Stimulated activated CD4-positive, alpha-beta T cell treated with anti-CD3 and anti-CD28 coated beads, TNF-alpha, amount 100 ng/mL, for 24 hours (primary cell): ENCODE data around the gene TBC1D8.

Source experiments
- DNase-seq, 3 experiments: peaks; one replicate each; pipeline ENCODE4 v3.0.0-alpha.2; 2020; ENCODE audit warnings: low read depth in 3 of 3

The TBC1D8 gene

DNA sequence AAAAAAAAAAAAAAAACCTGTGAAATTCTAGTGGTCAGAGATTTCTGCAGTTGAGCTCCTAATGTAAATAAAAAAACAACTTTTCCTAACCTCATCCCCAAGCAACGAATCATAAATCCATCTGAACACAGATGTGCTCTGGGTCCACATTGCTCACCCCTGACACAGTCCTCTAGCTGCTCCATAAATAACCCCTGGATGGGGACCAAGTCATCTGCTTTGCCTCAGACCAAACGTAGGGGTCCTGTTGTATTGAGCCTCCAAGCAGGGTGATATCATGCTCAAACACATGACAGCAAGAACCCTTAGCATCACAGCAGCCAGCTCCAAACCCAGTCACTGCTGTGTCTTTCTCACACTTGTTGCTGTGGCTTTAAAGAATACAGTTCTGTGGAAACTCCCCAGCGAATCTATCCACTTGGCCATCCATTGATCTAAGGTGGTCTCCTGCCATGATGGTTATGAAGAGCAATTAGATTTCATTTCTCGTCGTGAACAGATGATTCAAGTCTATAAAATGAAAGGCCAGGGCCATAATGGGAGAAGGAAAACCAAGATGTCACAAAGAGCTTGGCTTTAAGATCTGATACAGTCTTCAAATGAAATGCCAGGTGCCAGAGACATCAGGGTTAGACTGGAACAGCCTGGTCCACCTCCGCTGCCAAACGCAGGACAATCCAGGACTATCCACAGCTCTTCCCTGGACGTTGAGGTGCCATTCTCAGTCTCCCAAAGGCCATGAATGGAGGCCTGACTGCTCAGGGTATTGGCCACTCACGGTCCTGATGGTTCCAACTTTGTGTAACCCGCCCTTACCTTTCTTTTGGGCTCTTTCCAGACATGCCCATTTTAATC lies 39.0 kb downstream of the TBC1D8 start:
- no peak for DNase-seq

DNA sequence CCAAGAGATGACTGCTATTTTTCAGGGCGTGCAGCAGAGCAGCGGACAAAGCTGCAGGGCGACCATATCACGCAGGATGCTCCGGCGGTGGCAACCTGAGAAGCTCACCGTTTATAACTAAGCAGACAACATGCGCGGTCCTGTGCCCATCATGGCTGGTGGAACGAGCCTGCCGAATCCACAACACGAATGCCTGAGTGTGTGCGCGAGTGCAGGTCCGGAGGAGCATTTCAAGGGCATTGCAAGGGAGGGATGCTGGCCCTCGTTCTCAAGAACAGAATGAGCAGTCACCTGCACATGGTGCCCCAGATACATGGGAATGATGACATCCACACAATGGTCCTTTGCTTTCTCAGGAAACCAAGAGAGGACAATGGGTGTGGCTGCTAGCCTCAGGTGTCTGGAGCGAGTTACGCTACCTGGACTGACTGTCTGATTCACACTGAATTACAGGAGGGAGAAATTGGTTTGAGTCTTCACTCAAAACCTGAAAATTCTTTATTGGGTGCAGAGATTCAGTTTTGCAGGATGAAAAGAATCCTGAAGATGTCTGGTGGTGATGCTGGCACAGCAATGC lies 39.8 kb downstream of the TBC1D8 start:
- no peak for DNase-seq

DNA sequence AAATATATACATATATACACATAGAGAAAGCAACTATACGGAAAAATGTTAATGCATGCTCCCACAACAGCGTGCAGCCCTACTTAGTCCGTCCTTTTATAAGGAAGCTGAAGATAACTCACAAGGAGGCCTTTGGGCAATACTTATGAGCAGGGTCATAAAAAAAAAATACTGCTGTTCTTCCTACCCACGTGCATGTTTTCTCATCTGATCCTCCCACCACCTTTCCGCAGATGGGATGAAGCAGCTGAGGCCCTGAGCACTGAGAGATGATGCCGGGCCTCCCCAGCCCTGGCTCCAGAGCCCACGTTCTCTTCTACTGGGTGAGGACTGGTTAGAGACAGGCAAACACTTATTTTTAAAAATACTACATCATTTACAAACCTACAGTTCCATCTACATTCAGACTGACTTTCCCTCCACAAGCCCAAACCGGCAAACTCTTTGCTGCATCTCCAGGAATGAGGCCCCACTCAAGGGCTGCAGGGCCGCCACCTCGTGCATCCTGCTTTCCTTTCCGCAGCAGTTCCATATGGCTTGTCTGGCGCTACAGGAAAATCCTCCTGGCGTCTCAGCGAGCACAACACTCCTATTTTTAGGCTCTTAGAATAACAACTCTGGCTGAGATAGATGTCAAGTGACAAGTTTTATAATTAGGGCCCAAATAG lies 41.6 kb downstream of the TBC1D8 start:
- no peak for DNase-seq

DNA sequence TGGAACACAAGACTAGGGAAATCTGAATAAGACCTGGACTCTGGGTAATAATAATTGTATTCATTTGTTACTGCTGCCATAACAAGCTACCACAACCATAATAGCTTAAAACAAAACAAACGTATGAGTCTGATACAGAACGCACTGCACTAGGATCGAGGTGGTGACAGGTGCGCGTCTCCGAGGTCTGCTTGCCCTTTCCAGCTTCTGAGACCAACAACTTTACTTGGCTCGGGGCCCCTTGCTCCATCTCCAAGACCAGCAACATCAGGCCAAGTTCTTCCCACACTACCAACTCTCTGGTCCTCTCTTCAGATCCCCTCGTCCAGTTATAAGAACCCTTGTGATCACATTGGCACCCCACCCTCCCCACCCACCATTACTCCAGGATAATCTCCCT lies 42.8 kb downstream of the TBC1D8 start:
- no peak for DNase-seq

DNA sequence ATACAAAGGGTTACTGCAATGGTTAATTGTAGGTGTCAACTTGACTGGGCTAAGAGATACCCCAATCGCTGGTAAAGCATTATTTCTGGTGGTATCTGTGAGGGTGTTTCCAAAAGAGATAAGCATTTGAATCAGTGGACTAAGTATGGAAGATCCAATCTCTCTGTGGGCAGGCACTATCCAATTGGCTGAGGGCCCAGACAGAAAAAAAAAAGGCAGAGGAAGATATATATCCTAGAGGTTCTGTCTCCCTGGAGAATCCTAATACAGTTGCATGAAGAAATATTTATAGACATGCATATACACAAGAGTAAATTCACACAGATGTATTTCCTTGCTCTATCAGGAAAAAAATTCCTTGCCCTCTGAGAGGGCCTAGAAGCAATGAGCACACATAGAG lies 43.9 kb downstream of the TBC1D8 start:
- no peak for DNase-seq

DNA sequence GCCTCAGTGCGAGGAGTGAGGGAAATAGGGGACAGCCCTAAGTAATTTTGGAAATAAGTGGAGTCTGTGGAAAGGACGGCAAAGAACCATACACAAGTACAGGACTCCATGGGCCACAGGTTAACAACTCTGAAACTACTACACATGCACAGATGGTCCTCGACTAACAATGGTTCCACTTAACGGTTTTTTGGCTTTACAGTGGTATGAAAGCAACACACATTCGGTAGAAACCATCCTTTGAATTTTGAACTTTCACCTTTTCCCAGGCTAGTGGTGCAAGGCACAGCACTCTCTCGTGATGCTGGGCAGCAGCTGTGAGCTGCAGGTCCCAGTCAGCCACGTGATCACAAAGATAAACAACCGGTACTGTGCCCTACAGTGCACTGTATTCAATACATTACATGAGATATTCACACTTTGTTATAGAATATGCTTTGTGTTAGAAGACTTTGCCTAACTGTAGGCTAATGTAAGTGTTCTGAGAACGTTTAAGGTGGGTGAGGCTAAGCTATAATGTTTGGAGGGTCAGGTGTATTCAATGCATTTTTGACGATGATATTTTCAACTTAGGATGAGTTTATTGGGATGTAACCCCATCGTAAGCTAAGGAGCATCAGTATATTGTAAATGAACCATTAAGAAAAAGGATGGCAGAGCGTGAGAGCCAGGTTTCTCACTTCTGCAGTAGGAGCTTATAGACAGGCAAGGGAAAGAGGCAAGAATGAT lies 44.6 kb downstream of the TBC1D8 start:
- no peak for DNase-seq

DNA sequence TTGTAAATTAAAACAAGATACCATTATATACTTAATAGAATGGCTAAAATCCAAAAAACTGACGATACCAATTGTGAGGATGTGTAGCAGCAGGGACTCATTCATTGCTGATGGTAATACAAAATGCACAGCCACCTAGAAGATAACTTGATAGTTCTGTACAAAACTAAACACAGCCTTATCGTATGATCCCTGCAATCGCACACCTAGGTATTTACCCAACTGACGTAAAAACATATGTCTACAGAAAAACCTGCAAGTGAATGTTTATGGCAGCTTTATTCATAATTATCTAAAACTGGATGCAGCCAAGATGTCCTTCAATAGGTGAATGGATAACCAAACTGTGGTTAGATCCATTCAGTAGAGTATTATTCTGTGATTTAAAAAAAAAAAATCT lies 45.5 kb downstream of the TBC1D8 start:
- no peak for DNase-seq

DNA sequence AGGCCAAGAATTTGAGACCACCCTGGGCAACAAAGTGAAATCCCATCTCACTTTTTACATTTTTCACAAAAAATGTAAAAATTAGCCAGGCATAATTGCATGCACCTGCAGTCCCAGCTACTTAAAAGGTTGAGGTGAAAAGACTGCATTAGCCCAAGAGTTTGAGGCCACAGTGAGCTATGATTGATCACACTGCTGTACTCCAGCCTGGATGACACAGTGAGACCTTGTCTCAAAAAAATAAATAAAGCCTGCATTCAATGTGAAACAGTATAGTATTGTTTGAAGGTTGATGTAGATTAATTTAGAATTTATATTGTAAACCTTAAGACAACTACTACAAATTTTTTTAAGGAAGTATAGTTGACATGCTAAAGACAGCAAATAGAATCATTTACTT lies 53.5 kb downstream of the TBC1D8 start:
- no peak for DNase-seq

DNA sequence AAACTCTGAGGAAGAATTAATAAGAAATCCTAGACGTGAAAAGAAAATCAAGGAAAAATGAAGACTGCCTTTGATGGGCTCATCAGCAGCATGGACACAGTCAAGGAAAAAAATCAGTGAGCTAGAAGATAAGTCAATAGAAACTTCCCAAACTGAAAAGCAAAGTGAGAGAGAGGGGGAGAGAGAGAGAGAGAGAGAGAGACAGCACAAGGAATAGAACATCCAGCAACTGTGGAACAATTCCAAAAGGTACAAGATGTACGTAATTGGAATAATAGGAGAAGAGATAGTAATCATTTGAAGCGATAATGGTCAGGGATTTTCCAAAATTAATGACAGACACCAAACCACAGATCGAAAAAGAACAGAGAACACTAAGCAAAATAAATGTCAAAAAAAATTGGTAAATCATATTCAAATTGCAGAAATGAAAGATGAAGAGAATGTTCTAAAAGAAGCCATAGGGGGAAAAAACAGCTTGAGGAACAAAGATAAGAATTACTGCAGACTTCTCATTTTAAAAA lies 54.5 kb downstream of the TBC1D8 start:
- DNase-seq, result no peak

DNA sequence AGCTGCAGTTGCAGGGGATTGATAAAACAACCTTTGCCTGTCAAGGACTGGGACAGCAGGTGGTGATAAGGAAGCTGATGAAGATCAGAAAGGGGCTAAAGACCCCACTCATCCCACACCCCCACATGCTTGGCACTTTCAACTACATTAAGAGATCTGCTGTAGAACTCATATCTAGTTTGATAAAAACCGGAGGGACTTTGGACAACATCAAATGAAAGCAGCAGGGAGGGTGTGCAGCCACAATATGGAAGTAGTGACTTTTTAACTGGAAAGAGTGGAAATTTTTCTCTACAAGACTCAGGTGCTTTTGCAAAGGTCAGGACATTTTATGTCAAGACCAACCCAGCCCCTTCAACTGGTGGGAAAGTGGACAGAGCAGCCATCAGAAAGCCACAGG lies 56.8 kb downstream of the TBC1D8 start:
- DNase-seq, result no peak

DNA sequence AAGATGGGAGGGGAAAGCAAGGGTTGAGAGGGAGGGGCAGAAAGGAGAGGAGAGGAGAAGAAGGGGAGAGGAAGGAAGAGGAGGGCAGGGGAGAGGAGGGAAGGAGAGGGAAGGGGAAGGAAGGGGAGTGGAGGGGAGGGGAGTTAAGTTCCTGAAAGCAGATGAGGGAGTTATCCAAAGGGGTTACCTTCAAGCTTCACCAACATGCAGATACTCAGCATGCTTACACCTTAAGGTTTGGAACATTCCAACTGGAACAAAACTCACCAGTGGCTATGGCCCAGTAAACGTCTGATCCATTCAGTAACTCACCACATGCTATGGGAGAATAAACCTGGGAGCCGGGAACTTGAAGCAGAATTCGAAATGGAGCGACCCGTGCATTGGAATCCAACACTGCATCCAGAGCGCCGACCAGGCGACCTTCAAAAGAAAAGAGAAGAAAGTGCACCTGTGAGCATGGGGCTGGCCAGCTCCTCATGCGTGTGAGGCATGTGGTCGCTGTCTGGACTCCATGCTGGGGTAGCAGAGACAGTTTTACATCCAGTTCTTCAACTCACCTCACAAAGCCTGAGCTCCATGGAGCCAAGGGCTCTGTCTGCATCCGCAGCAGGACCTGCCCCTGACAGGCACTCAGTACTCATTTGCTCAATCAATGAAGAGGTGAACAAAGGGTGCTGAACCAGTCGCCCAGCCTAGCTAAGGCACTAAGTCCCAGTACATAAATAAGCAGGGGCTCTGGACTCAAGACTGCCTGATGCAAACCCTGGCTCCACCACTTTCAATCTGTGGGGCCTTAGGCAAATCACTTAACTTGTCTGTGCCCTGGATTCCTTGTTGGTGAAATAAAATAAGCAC lies 61.0 kb downstream of the TBC1D8 start:
- DNase-seq, result no peak

DNA sequence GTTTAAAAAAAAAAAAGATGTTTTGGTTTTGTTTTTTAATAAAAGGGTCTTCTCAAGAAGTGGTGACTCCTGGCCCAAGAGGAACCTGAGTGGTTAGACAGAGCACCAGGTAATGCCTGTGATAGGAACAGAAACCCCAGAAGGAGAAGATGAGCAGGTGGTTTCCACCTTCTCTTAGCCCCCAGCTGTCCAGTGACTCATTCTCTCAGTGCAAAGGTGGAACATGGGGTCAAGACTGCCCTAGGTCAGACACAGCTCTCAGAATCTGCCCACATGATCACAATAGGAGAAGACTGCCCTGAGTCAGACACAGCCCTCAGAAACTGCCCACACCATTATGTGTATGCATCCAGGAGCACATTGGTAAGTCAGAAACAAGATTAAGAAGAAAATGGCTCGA lies 61.8 kb downstream of the TBC1D8 start:
- DNase-seq, result no peak

DNA sequence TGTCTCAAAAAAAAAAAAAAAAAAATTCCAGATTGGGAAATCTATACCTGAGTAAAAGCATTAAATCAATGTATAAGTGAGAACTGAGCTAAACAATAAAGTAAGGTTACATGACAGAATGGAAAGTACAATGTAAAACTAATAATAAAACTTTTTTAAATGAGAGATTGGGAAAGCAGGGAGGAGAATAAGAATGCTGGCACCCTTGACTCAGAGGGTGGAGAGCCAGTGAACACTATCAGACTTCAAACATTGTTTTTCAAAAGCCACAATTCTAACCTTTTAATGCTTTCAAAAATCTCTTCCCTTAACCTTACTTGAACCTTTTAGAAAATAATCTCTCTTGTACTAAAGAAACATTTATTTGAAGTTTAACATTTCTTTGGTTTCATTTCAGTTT lies 63.5 kb downstream of the TBC1D8 start:
- DNase-seq, result no peak

DNA sequence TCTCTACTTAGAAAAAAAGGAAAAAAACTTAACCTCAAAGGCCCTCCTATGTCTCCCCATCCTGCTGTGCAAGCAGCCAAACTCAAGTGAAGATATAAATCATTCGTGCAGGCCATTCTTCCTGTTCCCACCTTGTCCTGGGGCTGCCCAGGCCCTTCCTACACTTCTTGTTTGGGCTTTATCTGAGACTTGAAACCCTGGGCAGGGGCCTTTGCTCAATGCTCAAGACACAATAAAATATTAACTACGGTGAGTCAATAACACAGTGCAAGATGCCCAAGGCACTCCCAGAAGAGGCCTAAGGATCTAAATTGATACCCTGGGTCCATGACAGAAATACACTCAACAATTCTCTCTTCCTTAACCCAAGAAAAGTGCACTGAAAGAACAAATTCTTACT lies 67.6 kb downstream of the TBC1D8 start:
- DNase-seq, result no peak

DNA sequence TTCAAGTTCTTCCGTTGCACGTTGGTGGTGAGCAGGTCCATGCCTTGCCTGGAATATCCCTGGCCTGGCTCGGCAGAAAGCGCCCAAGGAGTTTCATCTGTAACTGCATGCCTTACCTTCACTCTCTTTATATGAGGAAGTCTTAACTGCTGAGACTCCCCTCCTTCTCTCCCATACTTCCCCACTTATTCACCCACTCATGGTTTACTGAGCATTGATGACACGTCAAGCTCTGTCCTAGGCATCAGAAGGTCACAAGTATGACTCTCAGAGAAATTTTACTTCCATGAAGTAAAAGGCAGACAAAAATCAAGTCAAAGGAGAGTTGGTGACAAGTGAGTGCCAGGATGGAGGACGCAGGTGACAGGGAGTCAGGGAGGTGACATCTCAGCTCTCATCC lies 68.2 kb downstream of the TBC1D8 start:
- DNase-seq, result no peak

DNA sequence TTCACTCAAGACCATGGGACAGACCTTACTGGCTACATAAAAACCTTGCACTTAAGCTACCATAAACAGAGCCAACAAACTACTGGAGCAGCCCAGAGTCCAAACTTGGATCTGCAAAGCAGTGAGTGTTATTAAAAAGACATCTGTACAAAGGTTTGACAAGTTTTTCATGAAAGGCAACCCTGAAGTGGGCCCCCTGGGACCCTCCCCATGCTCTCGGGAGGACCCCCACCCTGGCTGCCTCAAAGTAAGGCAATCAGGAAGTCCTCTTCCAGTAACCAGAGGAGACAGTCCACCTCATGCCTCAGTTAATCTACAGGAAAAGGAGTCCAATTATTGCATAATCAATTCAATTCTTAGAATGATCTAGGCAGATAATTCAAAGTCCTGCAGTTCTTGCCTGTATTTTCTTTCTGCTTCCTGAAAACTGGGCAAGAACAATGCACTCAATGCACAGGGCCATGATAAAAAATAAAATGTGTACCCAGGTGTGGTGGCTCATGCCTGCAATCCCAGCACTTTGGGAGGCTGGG lies 69.7 kb downstream of the TBC1D8 start:
- no peak for DNase-seq

DNA sequence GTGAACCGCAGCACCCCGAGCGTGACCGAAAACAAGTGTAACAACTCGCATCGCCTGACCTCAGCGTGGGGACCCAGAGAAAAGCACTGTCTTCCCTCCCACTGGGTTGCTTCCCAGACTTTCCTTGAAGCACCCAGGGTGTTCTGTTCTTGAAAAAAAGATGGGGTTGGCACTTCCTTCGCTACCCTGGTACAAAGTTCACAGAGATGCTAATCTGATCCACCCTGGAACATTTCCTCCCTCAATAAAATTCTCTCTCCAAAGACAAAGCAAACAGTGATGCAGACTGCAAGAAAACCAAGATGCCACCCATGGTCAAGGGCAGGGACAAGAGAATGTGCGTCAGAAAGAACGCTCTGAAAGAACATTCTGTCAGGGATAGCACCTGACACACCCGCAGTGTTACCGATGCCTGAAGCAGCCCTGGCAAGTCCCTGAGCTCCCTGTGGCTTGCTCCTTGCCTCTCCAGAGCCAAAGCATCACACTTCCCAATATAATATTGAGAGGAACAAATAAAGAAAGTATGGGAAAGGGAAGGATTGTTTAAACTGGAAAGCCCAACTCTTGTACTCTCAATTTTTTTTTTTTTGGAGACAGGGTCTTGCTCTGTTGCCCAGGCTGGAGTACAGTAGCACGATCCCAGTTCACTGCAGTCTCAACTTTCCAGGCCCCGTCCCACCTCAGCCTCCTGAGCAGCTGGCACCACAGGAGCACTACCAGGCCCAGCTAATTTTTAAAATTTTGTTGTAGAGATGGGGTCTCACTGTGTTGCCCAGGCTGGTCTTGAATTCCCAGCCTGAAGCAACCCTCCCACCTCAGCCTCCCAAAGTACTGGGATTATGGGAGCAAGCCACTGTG lies 70.7 kb downstream of the TBC1D8 start:
- DNase-seq, result no peak

DNA sequence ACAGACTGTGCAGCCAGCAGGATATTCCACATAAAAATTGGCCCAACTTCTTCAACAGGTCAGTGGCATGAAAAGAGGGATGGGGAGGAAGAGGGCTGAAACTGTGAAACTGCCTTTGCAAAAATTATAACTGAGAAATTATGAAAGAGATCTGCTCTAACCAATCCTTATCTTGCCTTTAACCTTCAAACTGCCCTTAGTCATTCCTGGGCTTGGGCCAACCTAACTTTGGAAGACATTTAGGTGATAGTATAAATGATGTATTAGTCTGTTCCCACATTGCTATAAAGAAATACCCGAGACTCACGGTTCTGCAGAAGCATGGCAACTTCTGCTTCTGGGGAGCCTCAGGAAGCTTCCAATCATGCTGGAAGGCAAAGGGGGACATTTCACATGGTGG lies 74.6 kb downstream of the TBC1D8 start:
- DNase-seq, result no peak

DNA sequence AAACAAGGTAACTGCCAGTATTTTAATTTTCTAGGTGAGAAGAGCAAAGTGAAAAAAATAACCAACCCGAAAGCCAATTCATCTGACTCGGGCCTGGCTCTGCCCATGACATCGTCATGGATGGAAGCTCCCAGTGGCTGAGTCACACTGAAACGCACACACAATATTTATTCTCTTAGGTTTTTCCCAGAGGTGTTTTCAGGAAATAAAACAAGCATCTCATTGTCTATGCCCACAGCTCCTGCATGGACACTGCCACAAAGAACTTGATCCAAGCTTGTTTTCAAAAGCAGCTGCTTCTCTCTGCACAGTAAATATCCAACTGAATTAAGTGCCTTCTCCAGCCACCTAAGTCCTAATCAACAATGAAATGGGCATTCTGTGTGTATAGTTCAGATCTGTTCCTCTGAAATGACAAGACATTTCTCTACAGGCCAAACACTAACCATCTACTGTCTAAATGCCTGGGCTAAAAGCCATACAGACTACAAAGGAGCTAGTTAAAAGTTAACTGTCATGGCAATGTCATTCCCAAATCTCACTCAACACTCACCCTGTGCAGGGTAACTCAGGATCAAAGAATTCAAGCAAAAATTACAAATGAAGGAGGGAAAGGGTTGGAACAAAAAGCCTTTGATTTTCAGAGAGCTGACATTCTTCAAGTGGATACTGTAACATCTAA lies 86.2 kb downstream of the TBC1D8 start:
- no peak for DNase-seq

DNA sequence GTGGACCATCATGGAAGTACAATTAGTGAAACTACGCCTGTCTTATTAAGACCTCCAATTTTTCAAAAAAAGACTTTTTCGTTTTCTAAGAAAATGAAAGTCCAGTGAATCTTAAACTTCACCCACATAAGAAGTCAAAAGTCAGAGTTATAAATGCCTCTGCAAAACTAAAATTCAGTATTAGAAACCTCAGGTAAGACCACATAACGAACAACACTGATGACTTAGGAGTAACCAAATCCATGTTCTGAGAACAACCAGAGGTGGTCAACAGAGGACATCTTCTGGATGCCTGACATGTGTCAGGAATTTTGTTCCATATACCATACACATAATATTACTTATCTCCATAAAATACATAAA lies 86.7 kb downstream of the TBC1D8 start:
- DNase-seq, result no peak
